ENCODE results near the gene HAGHL.

The HAGHL gene

GRCh38 chr16:726438-727290 is at the start of gene HAGHL, which contains the start of gene CCDC78:
Gene HAGHL (plus strand): TSS chr16:727106. CDS start chr16:727510, 404 bp downstream.
Gene CCDC78 (minus strand): TSS chr16:726443. CDS start chr16:726367, 76 bp downstream.
- DNase-seq (ENCODE audit: low read depth in 2 of 2) = peak; percentile 37 to 45

GRCh38 chr16:677316-678190 is 49.4 kb upstream of the HAGHL start:
- DNase-seq (ENCODE audit: low read depth in 2 of 2) = no peak

GRCh38 chr16:678209-678857 is 48.6 kb upstream of the HAGHL start:
- no peak for DNase-seq (ENCODE audit: low read depth in 2 of 2)

GRCh38 chr16:678858-679813 is 47.8 kb upstream of the HAGHL start:
- DNase-seq (ENCODE audit: low read depth in 2 of 2) = peak in 1 of 2 donors; percentile 23

- peak; percentile 68 to 75 for DNase-seq (ENCODE audit: low read depth in 2 of 2)
Measured at GRCh38 chr16:679814-680624, 46.9 kb upstream of the HAGHL start, which contains the start of gene STUB1. Gene STUB1 (plus strand): TSS chr16:680410. CDS start chr16:680526, 116 bp downstream.

GRCh38 chr16:680625-680945 is 46.3 kb upstream of the HAGHL start:
- DNase-seq (ENCODE audit: low read depth in 2 of 2) = no peak

- no peak for DNase-seq (ENCODE audit: low read depth in 2 of 2)
Measured at GRCh38 chr16:680967-681745, 45.8 kb upstream of the HAGHL start.

GRCh38 chr16:681746-682427 is 45.0 kb upstream of the HAGHL start:
- DNase-seq (ENCODE audit: low read depth in 2 of 2) = no peak

GRCh38 chr16:682493-683395 is 44.2 kb upstream of the HAGHL start:
- DNase-seq (ENCODE audit: low read depth in 2 of 2) = no peak

- no peak for DNase-seq (ENCODE audit: low read depth in 2 of 2)
Measured at GRCh38 chr16:683396-684070, 43.4 kb upstream of the HAGHL start.

- peak; percentile 91 to 94 for DNase-seq (ENCODE audit: low read depth in 2 of 2)
Measured at GRCh38 chr16:684071-684794, 42.7 kb upstream of the HAGHL start, which contains the start of gene JMJD8. Gene JMJD8 (minus strand): TSS chr16:684334. CDS start chr16:684319, 15 bp downstream.

- DNase-seq (ENCODE audit: low read depth in 2 of 2) = no peak
Measured at GRCh38 chr16:684961-685696, 41.8 kb upstream of the HAGHL start.

GRCh38 chr16:685967-686366 is 40.9 kb upstream of the HAGHL start:
- DNase-seq (ENCODE audit: low read depth in 2 of 2) = no peak

- DNase-seq (ENCODE audit: low read depth in 2 of 2) = no peak
Measured at GRCh38 chr16:686459-687260, 40.2 kb upstream of the HAGHL start.

GRCh38 chr16:687499-687898 is 39.4 kb upstream of the HAGHL start:
- no peak for DNase-seq (ENCODE audit: low read depth in 2 of 2)
